Adrenal gland (tissue), 12 donors: ENCODE measurements around the gene CDH12. TPM values are rescaled to one million over a fixed set of nuclear protein-coding genes. Genes with fewer than 3 reads are reported as not detected.

Experiments used
- DNase-seq, 7 donors: peaks; one replicate each; pipeline ENCODE4 v3.0.0-alpha.2; 2019 to 2020
- H3K27ac ChIP-seq, 5 donors: fragments of 200-600 bp; sonication (generic) in 4 of 5; 1 replicate in 3 of 5; 2 replicates in 2 of 5; pipeline versions ENCODE4 v1.5.1 to v1.8.0; 2016 to 2020; ENCODE audit warnings: mild to moderate bottlenecking in 1 of 5
- H3K27me3 ChIP-seq: fragments of 200-600 bp; 2 replicates; pipeline ENCODE4 v1.8.0; 2021
- H3K36me3 ChIP-seq, 2 donors: fragments of 200-600 bp; replicated peaks in 1 of 2; 1 replicate in 1 of 2; 2 replicates in 1 of 2; pipeline versions ENCODE4 v1.5.1 to v1.8.0; 2018 to 2022
- H3K4me1 ChIP-seq, 2 donors: fragments of 200-600 bp; replicated peaks in 1 of 2; 1 replicate in 1 of 2; 2 replicates in 1 of 2; pipeline versions ENCODE4 v1.5.1 to v1.8.0; 2018 to 2021
- H3K4me3 ChIP-seq, 4 donors: fragments of 200-600 bp; sonication (generic) in 3 of 4; one replicate each; pipeline ENCODE4 v1.5.1; 2016 to 2018
- H3K9me3 ChIP-seq, 3 donors: fragments of 200-600 bp; sonication (generic) in 1 of 3; replicated peaks in 1 of 3; 1 replicate in 2 of 3; 2 replicates in 1 of 3; pipeline versions ENCODE4 v1.5.1 to v1.8.0; 2016 to 2021
- POLR2A ChIP-seq, 2 donors: fragments of 450-650 bp; IDR thresholded peaks; one replicate each; pipeline ENCODE4 v1.6.1; 2017; ENCODE audit warnings: antibody characterized with exemption in 2 of 2, mild to moderate bottlenecking in 2 of 2, moderate library complexity in 1 of 2
- WGBS, 4 donors: extraction: QIAGEN DNeasy Blood & Tissue Kit in 2 of 4; methylation state at CpG; one replicate each; pipeline versions ENCODE4 v1.1.5 to v1.1.7; 2013 to 2017; 5-methylcytosine and 5-hydroxymethylcytosine counted together
- intact Hi-C, 2 donors: fragments of 100-400 bp; cut with DNase I; formaldehyde crosslinking; loops; one replicate each; pipeline versions ENCODE4 v1.14.1 to v1.15.0; 2022 to 2023
- polyA plus RNA-seq, 3 donors: library from polyadenylated mRNA; stranded (reverse); fragments of 200-250 nt in 2 of 3; fragments of 350-450 nt in 1 of 3; fragmentation: Illumina TruSeq in 1 of 3; extraction: RNeasy Lipid Tissue Mini Kit (QIAGEN cat#74804) in 1 of 3; gene quantifications; one replicate each; pipeline ENCODE4 v1.2.3, GENCODE V29; 2013 to 2014
- total RNA-seq, 9 donors: library from RNA; depleted of rRNA in 4 of 9; stranded (reverse); fragments of >200 nt in 4 of 9; fragments of 120-200 nt in 1 of 9; fragmentation: NEBNext Ultra II Directional in 1 of 9; extraction: Animal tissue kit (Norgen Biotek cat#: 25700) in 1 of 9; gene quantifications; one replicate each; pipeline versions ENCODE4 v1.1.0 to v1.2.4, GENCODE V29; 2013 to 2023
- TF ChIP-seq, protein P1 (sequence below), 6 experiments: fragments of 450-650 bp in 4 of 6; fragments of 200-600 bp in 2 of 6; sonication (generic) in 1 of 6; IDR thresholded peaks; 1 replicate in 5 of 6; 2 replicates in 1 of 6; pipeline versions ENCODE4 v1.5.1 to v1.8.0; 2016 to 2021; ENCODE audit warnings: antibody characterized with exemption in 6 of 6, mild to moderate bottlenecking in 2 of 6, moderate library complexity in 1 of 6
- donor health status: healthy with polysubstance abuse.
- donor health status: Bipolar disorder and iron deficiency.
- donor health status: DM: yes; HTN: yes; CAD: no.
- donor health status: DM: no; HTN: no; CAD: no.
- donor health status: DM: no; HTN: no; CAD: no.
- donor health status: DM: yes; HTN: yes; CAD: no.

The CDH12 gene
- total and polyA plus RNA-seq, 12 donors: 0.80 to 16.5 (median 7.8) TPM

GRCh38 chr5:22431406-22431805 is 421.7 kb downstream of the CDH12 start:
- H3K27ac ChIP-seq: no peak overlapping the region
- H3K9me3 ChIP-seq: no peaks in the 10 kb centered on the region
- 68 to 72% (median 71%) methylated on average over 2 of the region's 2 CpGs for WGBS, 4 donors
- no peak overlapping the region for H3K4me3 ChIP-seq
- H3K36me3 ChIP-seq: no peaks in the 10 kb centered on the region
- intact Hi-C loops: no loop called here
- no peaks in the 10 kb centered on the region for H3K4me1 ChIP-seq
- TF ChIP-seq POLR2A (IDR thresholded peaks at IDR 0.05): no peak
- TF ChIP-seq, protein P1, sequence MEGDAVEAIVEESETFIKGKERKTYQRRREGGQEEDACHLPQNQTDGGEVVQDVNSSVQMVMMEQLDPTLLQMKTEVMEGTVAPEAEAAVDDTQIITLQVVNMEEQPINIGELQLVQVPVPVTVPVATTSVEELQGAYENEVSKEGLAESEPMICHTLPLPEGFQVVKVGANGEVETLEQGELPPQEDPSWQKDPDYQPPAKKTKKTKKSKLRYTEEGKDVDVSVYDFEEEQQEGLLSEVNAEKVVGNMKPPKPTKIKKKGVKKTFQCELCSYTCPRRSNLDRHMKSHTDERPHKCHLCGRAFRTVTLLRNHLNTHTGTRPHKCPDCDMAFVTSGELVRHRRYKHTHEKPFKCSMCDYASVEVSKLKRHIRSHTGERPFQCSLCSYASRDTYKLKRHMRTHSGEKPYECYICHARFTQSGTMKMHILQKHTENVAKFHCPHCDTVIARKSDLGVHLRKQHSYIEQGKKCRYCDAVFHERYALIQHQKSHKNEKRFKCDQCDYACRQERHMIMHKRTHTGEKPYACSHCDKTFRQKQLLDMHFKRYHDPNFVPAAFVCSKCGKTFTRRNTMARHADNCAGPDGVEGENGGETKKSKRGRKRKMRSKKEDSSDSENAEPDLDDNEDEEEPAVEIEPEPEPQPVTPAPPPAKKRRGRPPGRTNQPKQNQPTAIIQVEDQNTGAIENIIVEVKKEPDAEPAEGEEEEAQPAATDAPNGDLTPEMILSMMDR (IDR thresholded peaks at IDR 0.05): no peak
- no peaks in the 10 kb centered on the region for H3K27me3 ChIP-seq
- no peak for DNase-seq

GRCh38 chr5:22411554-22412349 is 441.4 kb downstream of the CDH12 start:
- no peaks in the 10 kb centered on the region for H3K36me3 ChIP-seq
- no peaks in the 10 kb centered on the region for H3K4me1 ChIP-seq
- no peaks in the 10 kb centered on the region for H3K27me3 ChIP-seq
- H3K27ac ChIP-seq: no peak overlapping the region
- no peak for DNase-seq
- H3K4me3 ChIP-seq: no peak overlapping the region
- H3K9me3 ChIP-seq: no peaks in the 10 kb centered on the region
- TF ChIP-seq, protein P1 (IDR thresholded peaks at IDR 0.05): no peak
- TF ChIP-seq POLR2A (IDR thresholded peaks at IDR 0.05): no peak
- 38 to 69% (median 45%) methylated on average over 4 of the region's 4 CpGs for whole genome bisulfite sequencing, 4 donors
- intact Hi-C loops: no loop called here

DNA sequence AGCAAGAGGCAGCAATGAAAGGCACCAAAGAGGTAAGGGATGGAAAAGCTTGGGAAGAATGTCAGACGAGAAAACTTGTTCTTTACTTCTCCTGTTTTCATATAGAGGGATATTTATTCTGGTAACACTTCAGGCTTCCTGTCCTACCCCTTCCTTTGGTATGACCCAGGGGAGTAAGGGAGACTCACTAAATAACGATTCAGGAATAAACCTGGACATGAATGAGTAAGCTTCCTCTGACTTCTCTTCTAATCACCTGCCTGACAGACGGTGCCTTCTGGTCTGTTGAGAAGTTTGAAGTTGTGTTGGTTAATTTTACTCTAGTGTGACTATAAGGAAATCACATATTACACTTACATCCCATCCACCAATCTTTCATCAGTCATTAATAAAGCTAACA is 461.2 kb downstream of the CDH12 start:
- intact Hi-C loops: no loop called here
- H3K9me3 ChIP-seq: no peaks in the 10 kb centered on the region
- H3K27ac ChIP-seq: no peak overlapping the region
- no peak for DNase-seq
- TF ChIP-seq POLR2A (IDR thresholded peaks at IDR 0.05): no peak
- TF ChIP-seq, protein P1 (IDR thresholded peaks at IDR 0.05): no peak
- WGBS, 4 donors: 55 to 77% (median 61%) methylated on average over 3 of the region's 3 CpGs
- H3K4me1 ChIP-seq: no peaks in the 10 kb centered on the region
- H3K4me3 ChIP-seq: no peak overlapping the region
- no peaks in the 10 kb centered on the region for H3K27me3 ChIP-seq
- no peaks in the 10 kb centered on the region for H3K36me3 ChIP-seq

- Histone ChIP-seq H3K4me3 (no peak overlapping the region), H3K36me3 (no peaks in the 10 kb centered on the region), H3K27me3 (no peaks in the 10 kb centered on the region), H3K27ac (no peak overlapping the region), H3K9me3 (no peaks in the 10 kb centered on the region), H3K4me1 (no peaks in the 10 kb centered on the region)
- no peak for TF ChIP-seq POLR2A (IDR thresholded peaks at IDR 0.05)
- TF ChIP-seq, protein P1 (IDR thresholded peaks at IDR 0.05): no peak
- intact Hi-C loops: no loop called here
- DNase-seq: no peak
Measured at GRCh38 chr5:22390888-22391287, 462.3 kb downstream of the CDH12 start.
